ENCODE data around the gene DOCK7.

DOCK7 gene

GRCh38 chr1:62601457-62601856 lies 86.7 kb downstream of the DOCK7 start:
- H3K27ac ChIP-seq, result no peak overlapping the region

GRCh38 chr1:62599044-62599443 lies 89.1 kb downstream of the DOCK7 start:
- H3K27ac ChIP-seq, result no peak overlapping the region
- no peak for TF ChIP-seq CTCF (IDR thresholded peaks at IDR 0.05)
- no peak for DNase-seq (ENCODE audit: low spot score)
- no peak overlapping the region for H3K4me3 ChIP-seq

More at GRCh38 chr1:62601457-62601856, 86.7 kb downstream of the DOCK7 start:
- no peak for TF ChIP-seq CTCF (IDR thresholded peaks at IDR 0.05)
- DNase-seq (ENCODE audit: low spot score), result no peak
- no peak overlapping the region for H3K4me3 ChIP-seq

- no peak for TF ChIP-seq CTCF (IDR thresholded peaks at IDR 0.05)
- DNase-seq (ENCODE audit: low spot score), result no peak
- Histone ChIP-seq H3K4me3 (no peak within 1 kb of the TSS), H3K27ac (no peak within 1 kb of the TSS)
Observed at GRCh38 chr1:62597281-62597680, 90.9 kb downstream of the DOCK7 start, which contains the start of gene ANGPTL3. TSS of gene ANGPTL3 (plus strand) at chr1:62597520. CDS start at chr1:62597567, 47 bp downstream.

- no peak for TF ChIP-seq CTCF (IDR thresholded peaks at IDR 0.05)
- Histone ChIP-seq H3K27ac (no peak overlapping the region), H3K4me3 (no peak overlapping the region)
- no peak for DNase-seq (ENCODE audit: low spot score)
Observed at GRCh38 chr1:62595647-62596046, 92.5 kb downstream of the DOCK7 start.

GRCh38 chr1:62593825-62594394 lies 94.3 kb downstream of the DOCK7 start:
- no peak for DNase-seq (ENCODE audit: low spot score)
- H3K27ac ChIP-seq, result no peak overlapping the region
- H3K4me3 ChIP-seq, result no peak overlapping the region
- TF ChIP-seq CTCF (IDR thresholded peaks at IDR 0.05), result no peak

- H3K27ac ChIP-seq, result no peak overlapping the region
- TF ChIP-seq CTCF (IDR thresholded peaks at IDR 0.05), result no peak
- H3K4me3 ChIP-seq, result no peak overlapping the region
- DNase-seq (ENCODE audit: low spot score), result no peak
Observed at GRCh38 chr1:62590970-62591368, 97.2 kb downstream of the DOCK7 start.

GRCh38 chr1:62590255-62590969 lies 97.8 kb downstream of the DOCK7 start:
- no peak for TF ChIP-seq CTCF (IDR thresholded peaks at IDR 0.05)
- Histone ChIP-seq H3K4me3 (no peak overlapping the region), H3K27ac (no peak overlapping the region)
- DNase-seq (ENCODE audit: low spot score), result no peak
